ENCODE data around the gene CSF2.

Gene CSF2

DNA sequence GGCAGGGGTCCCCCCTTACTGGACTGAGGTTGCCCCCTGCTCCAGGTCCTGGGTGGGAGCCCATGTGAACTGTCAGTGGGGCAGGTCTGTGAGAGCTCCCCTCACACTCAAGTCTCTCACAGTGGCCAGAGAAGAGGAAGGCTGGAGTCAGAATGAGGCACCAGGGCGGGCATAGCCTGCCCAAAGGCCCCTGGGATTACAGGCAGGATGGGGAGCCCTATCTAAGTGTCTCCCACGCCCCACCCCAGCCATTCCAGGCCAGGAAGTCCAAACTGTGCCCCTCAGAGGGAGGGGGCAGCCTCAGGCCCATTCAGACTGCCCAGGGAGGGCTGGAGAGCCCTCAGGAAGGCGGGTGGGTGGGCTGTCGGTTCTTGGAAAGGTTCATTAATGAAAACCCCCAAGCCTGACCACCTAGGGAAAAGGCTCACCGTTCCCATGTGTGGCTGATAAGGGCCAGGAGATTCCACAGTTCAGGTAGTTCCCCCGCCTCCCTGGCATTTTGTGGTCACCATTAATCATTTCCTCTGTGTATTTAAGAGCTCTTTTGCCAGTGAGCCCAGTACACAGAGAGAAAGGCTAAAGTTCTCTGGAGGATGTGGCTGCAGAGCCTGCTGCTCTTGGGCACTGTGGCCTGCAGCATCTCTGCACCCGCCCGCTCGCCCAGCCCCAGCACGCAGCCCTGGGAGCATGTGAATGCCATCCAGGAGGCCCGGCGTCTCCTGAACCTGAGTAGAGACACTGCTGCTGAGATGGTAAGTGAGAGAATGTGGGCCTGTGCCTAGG lies at the start of gene CSF2:
Gene CSF2, plus strand, starts transcription at position 559 of the 783 bp plus-strand sequence. Its CDS starts 35 bp downstream, at position 594.
- peak; percentile 39 for DNase-seq (ENCODE audit: low spot score)

DNA sequence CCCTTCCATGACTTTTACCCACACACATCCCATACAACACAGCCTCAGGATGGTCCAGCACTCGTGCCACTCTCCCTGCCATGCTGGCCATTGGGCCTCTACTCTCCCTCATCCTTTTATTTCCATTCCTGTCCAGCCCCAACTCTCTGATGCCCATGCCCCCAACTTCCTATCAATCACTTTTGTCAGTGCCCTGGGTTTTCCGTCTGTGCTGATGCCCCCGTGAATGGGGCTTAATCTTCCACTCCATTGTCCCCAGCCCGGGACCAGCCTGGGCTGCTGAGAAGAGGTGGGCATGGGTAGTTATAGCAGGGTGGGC lies 49.5 kb upstream of the CSF2 start:
- DNase-seq (ENCODE audit: low spot score): no peak

DNA sequence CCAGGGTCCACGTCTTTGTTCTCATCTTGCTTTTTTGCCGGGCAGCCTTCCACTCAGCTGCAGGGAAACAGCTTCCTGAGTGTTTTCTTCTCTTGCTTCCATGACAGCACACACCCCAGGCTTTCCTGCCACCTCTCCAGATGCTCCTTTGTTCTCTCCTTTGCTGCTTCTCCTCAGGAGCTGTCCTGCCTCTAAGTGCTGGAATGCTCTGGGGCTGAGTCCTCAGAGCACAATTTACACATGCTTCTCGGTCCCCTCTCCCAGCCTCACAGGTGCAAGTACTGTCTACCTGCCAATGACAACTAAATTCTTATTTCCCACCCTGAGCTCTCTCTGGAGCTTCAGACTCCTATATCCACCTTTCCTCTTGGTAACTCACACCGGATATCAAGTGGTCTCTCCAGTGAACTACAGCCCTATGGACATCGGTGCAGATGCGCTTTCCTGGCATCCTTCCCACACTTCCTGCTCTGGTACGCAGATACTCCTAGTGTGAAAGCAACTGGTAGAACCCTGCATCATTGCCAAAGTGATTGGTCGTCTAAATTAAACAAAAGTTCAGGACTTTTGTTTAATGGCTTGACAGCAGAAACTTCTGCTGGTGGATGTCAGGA lies 48.7 kb upstream of the CSF2 start:
- no peak for DNase-seq (ENCODE audit: low spot score)

DNA sequence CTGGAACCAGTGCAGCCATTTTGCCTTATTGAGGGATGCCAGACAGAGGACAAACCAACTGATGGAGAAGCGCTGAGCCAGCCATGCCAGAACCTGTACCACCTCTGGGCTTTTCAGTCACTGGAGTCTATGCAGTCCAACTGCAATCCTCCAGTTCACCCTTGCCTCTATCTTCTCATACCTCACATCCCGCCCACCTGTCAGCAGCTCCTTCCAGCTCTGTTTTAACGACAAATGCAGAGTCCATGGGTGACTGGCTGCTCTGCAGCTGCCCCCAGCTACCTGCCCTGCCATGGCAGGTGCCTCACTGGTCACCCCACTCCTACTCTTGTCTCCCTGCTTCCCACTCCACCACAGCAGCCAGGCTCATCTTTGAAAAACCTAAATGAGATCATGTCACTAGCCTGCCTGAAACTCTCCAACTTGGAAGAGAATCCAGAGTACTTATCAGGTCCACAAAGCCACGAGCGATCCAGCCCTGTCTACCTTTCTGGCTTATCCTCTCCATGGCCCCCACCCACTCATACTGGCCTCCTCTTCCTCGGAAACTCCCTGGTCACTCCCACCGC lies 48.1 kb upstream of the CSF2 start:
- no peak for DNase-seq (ENCODE audit: low spot score)

DNA sequence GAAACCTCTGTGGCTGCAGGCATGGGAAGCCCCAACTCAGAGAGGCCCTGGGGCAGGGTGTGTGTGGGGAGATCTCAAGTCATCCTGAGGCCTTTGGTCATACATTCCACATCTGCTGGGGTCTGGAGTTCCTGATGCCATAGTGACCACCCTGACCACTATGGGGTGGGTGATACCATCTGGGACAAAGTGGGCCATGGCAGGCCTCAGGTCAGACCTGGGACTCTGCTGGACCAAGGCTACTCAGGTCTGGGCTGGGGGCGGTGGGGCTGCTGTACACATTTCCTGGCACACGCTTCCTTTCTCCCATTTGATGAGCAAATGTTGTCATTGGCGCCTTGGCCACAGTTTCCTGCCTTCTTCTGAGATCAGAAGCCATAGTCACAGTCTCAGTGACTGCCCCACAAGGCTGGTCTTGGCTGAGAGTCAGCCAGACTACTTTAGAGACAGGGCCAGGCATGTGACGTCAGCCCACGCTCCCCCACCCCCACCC lies 47.0 kb upstream of the CSF2 start:
- DNase-seq (ENCODE audit: low spot score): peak; percentile 54

DNA sequence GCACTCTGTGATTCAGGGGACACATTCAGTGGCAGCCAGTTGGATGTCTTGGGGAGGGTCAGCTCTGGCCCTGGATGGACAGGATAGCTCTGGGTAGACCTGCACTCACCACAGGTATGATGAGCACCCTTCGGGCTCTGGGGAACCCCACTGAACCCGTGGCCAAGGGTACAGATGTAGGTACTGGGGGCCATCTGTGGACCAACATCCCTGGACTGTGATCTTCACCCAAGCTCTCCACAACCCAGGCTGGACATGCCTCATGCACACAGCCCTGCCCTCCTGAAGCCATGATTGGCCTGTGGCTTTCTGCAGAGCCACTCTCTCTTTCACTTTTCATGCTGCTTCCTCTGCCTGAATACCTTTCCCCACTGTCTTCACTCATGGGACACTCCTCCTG lies 46.6 kb upstream of the CSF2 start:
- DNase-seq (ENCODE audit: low spot score): no peak

DNA sequence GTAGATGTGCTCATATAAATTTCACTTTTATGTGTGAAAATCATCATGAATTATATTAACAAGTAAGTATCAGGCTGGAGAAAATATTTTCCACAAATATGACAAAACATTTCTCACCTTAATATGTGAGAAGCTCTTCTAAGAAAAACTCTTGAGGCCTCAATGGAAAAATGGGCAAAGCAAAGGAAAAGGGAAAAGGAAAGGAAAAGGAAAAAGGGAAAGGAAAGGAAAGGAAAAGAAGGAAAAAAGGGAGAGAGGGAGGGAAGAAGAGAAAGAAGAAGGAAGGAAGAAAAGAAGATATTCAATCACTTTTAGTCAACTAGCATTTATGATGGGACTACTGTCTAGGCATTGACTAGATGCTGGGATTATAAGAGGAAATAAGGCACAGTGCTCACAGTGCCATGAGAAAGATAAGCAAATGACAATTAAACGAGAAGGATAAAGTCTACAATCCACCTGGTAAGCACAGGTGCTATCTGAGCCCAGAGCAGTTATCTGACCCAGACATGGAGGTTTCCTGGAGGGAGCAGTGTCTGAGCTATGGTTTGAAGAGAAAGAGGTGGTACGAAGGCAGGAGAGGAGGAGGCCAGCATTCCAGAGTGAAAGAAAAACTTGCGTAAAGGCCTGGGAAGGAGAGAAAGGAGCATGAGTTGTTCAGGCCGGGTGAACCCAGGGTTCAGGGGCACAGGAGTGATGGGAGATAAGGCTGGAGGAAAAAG lies 43.8 kb upstream of the CSF2 start:
- no peak for DNase-seq (ENCODE audit: low spot score)

DNA sequence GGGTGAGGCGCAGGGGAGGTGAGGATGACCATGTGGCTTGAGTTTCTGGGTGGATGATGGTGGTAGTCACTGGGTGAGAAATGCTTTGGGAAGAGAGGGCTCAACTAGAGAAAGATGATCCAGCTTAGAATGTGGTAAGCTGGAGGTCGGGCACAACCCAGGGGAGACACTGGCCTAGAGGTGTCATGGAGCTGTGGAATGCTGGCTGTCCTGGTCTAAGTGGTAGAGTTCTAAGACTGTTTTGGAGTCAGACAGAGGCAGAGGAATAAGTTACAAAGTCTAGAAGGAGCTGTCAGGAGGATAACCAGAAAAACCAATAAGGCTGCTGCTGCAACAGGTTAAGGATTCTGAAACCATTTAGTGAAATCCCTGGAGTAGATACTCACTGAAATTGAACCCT lies 43.0 kb upstream of the CSF2 start:
- no peak for DNase-seq (ENCODE audit: low spot score)

DNA sequence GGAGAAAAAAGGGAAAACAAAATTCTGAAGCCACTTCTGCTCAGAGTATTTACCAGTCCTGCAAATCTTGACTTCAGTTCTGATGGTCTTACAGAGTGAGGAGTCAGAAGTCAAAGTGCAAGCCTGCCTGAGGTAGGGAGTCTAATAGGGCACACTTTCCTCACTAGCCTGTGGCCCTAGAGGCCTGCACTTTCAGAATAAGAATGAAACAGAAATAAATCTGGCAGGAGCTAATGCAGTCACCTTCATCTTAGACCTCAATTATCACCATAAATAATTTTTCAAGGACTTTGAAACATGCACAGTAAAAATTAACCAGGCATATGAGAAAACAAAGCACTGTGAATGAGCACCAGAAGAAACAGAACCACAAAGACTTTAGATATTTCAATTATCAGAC lies 41.4 kb upstream of the CSF2 start:
- DNase-seq (ENCODE audit: low spot score): no peak

DNA sequence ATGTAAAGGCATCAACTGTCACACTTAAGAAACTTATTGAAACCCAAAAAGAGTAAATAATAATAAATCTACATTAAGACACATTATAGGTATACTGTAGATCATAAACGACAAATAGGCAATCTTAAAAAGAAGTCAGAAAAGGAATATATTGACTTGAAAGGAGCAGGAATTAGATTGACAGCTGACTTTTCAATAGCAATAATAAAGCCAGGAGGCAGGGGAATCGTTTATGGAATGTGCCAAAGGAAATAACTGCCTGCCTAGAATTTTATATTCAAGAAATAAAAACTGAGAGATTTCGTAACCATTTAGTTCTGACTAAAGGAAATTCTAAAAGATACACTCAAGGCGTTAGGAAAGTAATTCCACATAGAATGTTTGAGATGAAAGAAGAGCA lies 40.5 kb upstream of the CSF2 start:
- DNase-seq (ENCODE audit: low spot score): no peak

DNA sequence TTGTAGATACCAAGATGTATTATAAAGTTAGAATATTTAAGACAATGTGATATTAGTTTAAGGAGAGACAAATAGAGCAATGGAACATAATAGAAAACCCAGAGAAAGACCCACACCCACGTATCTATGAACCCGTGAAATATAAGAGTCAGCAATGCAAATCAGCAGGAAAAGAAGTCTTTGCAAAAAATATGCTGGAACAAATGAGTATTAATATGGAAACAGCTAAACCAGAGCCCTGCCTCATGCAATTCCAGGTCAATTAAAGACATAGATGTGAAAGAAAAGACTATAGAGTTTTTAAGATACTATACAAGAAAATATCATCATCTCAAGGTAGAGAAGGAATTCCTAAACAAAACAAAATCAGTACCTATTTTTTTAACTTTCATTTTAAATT lies 36.2 kb upstream of the CSF2 start:
- DNase-seq (ENCODE audit: low spot score): no peak

DNA sequence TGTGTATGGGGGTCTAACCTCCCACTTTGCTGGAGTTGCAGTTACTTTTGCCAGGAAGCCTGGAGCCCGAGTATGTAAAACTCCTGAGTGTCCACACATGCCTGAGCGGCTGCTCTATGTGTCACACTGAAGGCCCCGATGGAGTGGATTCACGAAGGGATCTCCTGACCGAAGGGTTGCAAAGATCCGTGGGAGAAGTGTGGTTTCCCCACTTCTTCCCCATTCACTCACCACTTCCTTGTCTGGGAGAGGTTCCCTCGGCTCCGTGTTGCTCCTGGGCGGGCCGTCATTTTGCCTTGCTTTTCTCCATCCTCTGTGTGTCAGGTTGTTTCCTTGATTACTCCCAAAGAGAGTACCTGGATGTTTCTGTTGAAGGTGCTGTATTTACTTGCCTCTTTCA lies 29.4 kb upstream of the CSF2 start:
- no peak for DNase-seq (ENCODE audit: low spot score)

DNA sequence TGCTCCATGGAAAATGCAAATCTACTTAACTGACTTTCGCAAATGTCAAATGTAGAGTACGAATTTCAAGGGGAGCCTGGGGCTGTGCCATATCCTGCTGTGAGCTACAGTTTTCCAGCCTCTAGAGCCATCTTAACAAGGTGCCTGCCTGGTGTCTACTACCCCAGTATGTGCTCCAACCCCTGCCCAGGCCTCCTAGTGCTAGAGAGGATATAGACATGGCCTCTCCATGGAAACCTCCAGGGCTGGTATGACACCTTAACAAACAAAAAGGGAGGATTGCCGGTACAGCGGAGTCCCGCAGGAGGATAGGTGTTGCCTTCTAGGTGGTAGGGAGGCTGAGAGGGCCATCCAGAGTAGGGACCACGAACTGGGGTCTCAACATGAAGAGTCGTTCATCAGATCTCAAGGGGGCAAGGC lies 26.7 kb upstream of the CSF2 start:
- DNase-seq (ENCODE audit: low spot score): no peak

DNA sequence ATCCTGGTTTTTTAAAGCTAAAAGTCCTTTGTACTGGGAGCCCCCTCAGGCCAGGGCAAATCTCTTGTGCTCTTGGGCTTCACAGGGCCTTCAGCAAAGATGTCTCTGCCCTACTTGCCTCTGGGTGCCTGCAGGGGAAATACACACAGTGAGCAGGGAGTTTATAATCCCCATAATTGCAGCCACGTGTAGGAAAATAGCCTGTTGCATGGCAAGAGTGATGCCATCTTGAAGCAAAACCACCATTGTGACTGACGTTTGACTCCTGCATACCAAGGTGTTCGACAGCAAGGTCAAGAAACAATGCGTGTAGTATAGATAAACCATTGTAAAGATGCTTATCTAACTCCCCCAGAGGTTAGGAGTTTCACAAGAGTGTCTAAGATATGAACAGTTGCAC lies 24.5 kb upstream of the CSF2 start:
- DNase-seq (ENCODE audit: low spot score): no peak

DNA sequence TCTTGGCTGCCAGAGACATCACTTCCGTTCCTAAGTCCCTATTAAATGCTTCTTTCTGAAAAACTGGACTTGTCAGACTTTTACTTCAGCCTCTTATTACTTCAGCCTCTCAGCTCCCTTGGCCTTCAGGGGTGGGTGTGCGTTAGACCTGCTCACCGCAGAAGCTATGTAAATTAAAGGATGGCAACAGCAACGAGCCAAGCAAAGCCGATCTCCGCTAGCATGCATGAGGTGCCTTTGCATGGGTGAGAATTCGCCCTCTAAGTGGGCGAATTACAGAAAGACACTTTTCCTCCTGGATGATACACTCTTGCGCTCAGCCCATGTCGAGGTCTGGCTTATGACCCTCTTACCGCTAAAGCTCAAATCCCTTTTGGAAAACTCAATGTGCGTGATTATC lies 24.0 kb upstream of the CSF2 start:
- DNase-seq (ENCODE audit: low spot score): no peak

DNA sequence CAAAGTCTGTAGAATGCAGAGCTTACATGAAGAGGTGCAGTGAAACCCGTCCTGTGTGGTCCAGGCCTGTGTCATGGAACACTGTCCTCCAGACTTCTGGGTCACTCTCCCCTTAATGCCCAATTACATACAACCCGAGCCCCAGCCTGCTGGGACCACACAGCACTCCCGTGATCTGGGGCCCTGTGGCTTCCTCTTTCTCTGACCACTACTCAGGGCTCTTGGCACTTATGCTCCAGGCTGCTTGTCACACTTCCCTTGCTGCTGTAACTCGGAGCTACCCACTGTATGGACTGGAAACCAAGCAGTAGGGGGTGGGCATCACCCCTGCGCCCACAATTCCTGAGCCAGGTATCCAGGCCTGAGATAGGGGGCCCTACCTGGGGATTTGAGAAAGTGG lies 23.5 kb upstream of the CSF2 start:
- no peak for DNase-seq (ENCODE audit: low spot score)

DNA sequence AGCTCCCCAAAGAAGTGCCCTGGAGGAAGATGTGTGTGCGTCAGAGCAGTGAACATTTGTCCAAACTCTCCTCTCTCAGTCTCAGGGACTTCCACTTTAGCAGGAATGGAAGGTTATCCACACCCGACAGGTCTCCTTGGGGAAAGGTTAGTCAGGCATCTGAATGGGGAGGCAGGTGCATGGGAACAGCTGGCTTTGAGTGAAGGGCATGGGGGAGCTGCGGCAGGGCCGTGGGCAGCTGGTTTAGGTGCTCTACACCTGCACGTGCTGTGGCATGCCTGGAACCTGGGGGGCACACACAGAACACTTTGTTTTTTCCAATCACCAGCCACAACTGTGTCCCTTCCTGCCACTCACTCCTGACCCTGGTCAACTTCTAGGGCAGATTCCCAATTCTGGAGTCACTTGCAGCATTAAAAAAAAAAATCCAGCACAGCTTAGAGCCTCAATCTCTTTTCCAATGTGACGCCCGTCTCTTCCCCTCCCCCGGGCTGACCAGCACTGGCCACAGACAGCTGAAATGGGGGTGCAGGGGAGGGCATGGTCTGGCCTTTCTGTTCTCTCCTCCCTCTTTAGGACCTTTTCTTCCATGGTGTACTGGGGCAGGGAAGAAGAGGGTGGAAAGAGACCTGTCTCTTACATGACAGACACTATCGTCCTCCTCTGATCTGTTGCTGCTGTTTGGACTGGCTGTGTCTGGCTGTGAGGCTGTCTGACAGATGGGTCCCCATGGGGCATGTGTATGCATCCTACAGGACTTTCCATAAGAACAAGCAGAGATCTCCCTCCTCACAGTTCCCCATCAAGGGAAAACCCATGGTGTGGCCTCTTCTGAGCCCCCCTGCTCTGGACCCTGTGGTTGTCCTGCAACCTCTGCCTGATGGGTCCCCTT lies 22.7 kb upstream of the CSF2 start:
- DNase-seq (ENCODE audit: low spot score): no peak

DNA sequence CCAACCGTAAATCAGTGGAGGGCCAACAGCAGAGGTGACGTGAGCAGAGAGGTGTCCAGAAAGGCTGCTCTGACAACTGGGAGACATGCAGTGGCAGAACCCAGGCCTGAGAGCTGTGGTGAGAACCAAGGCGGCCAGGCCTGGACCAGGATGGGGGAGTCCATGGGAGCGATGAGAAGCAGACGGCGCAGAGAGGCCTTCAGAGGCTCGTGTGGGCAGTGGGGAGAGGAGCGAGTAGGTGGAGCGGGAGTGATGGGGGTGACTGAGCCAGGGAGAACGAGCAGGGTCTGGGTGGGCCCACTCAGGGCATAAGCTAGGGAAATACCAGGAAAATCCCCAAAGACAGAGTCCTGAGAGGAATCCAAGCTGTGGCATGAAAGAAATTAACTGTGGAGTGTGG lies 21.1 kb upstream of the CSF2 start:
- no peak for DNase-seq (ENCODE audit: low spot score)

DNA sequence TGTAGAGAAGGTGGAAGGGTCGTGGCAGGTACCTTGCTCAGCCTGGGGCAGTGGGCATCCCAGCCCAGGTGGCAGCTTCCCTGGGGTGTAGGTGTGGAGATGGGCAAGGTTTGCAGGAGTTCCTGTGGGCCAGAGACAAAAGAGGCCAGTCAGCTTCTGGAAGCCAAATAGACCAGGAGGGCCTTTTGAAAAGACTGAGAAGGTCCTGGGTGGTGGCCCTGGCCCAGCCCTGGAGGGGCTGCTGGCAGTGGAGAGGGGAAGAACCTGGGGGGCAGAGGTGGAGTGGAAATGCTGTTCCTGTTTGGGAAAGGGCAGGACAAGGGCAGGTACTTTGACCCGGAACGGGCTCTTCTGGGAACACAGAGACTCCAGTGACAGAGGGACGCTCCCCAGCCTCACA lies 20.1 kb upstream of the CSF2 start:
- no peak for DNase-seq (ENCODE audit: low spot score)

DNA sequence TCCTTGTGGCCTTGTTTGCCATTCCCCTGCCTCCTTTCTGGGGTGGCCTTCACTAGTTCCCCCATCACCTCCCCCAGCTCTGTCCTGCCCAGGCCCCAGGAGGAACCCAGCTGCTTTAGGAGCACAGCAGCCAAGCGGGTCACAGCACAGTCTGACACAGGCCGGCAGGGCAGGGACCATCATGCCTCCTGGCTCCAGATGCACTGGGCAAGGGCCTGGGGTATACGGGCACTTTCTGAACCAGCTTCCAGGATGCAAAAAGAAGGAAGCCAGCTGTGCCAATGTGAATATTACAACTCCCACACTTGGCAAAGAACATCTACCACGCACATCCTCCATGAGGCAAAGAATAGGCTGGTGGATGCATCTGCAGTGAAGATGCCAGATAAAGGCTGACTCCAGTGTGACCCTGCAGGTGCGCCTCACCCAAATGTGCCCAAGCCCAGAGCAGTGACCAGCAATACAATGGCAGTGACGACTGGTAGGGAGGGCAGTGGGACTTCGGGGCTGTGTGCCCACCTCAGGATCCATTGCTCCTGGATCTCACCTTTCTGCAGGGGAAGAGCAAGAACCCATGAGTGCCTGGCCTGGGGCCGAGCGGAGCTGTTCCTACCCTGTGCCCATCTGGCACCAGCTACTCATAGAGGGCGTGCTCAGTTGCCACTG lies 19.4 kb upstream of the CSF2 start:
- DNase-seq (ENCODE audit: low spot score): no peak

DNA sequence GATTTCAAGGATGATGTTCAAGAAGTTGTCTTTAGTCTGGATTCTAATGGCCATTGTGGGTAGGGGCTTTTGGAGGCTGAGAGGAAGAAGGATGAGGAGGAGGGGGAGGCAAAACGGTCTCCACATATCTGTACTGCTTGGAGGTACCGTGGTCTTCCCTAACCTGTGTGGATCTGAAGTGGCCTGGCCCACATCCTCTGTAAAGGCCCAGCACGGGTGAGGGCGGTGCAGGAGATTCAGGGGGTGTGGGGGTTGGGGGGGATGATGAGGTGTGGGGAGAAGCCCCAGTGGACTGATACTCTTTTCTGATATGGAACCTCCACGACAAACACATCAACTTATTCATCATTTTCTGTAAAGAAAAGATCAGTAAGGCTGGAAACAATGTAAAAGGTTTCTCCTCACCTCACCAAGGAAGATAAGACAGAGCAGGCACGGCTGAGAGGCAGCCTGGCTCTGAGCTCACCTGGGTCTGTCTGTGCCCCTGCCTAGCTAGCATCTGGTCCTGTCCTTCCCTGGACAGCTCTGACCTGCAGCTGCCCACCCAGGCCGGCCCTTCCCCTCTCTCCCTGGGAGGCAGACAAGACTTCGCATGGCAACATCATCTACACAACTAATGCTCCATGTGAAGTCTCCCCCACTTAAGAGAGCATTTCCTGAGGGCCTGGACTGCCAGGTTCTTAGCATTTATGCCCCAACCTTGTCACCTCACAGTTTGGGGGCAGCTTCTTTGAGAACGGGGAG lies 18.7 kb upstream of the CSF2 start:
- no peak for DNase-seq (ENCODE audit: low spot score)
